ENCODE results near the gene ZC3H6. TPM values are rescaled to one million over a fixed set of nuclear protein-coding genes. Genes with fewer than 3 reads are reported as not detected.

Gene ZC3H6
- total and polyA plus RNA-seq, 2 of the 13 experiments (the other 11 are each of a cell fraction or from before 2014, with no cell fraction given), result 0.71 to 0.93 TPM

DNA sequence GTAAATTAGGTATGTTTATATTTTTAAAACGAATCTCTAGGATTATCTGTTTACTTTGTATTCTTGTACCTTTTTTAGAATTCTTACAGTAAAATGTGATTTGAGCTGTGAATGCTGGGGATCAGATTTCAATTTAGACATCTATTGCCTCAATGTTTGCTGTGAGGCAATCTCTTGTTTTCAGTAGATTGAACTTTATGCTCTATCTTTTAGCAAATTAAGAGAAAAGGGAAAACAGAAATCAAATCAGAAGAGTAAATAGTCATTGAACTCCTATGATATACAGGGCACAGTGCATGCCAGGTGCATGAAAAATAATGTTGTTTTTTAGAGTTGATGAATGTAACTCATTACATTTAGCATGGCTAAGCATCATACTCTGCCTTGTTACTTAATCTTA lies 39.5 kb downstream of the ZC3H6 start (continued):
- TF ChIP-seq, protein P1, sequence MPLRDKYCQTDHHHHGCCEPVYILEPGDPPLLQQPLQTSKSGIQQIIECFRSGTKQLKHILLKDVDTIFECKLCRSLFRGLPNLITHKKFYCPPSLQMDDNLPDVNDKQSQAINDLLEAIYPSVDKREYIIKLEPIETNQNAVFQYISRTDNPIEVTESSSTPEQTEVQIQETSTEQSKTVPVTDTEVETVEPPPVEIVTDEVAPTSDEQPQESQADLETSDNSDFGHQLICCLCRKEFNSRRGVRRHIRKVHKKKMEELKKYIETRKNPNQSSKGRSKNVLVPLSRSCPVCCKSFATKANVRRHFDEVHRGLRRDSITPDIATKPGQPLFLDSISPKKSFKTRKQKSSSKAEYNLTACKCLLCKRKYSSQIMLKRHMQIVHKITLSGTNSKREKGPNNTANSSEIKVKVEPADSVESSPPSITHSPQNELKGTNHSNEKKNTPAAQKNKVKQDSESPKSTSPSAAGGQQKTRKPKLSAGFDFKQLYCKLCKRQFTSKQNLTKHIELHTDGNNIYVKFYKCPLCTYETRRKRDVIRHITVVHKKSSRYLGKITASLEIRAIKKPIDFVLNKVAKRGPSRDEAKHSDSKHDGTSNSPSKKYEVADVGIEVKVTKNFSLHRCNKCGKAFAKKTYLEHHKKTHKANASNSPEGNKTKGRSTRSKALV (CRISPR knock-in tag; IDR thresholded peaks at IDR 0.05), result peak; percentile 69; the same call in 1 of the 2 replicates
- TF ChIP-seq MEF2D (CRISPR knock-in tag; IDR thresholded peaks at IDR 0.05) (peak; percentile 74; the same call in 1 of the 2 replicates), CHD4 (IDR thresholded peaks at IDR 0.05; ENCODE audit: borderline replicate concordance, low read length) (peak; percentile 35; the same call in 1 of the 2 replicates), PHB2 (IDR thresholded peaks at IDR 0.05; ENCODE audit: partially characterized antibody) (no peak), NONO (IDR thresholded peaks at IDR 0.05) (no peak), NONO (CRISPR knock-in tag; conservative IDR thresholded peaks at IDR 0.05) (peak; percentile 63), SIX4 (CRISPR knock-in tag; IDR thresholded peaks at IDR 0.05) (peak; percentile 100), CREM (IDR thresholded peaks at IDR 0.05) (peak; percentile 88), CREM (CRISPR knock-in tag; IDR thresholded peaks at IDR 0.05) (no peak), ZSCAN9 (CRISPR knock-in tag; IDR thresholded peaks at IDR 0.05; ENCODE audit: borderline replicate concordance) (peak; percentile 92)
- TF ChIP-seq, protein P2, sequence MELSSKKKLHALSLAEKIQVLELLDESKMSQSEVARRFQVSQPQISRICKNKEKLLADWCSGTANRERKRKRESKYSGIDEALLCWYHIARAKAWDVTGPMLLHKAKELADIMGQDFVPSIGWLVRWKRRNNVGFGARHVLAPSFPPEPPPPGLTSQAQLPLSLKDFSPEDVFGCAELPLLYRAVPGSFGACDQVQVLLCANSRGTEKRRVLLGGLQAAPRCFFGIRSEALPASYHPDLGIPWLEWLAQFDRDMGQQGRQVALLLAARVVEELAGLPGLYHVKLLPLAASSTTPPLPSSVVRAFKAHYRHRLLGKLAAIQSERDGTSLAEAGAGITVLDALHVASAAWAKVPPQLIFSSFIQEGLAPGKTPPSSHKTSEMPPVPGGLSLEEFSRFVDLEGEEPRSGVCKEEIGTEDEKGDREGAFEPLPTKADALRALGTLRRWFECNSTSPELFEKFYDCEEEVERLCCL (CRISPR knock-in tag; IDR thresholded peaks at IDR 0.05; ENCODE audit: borderline replicate concordance), result no peak
- TF ChIP-seq, protein P3, sequence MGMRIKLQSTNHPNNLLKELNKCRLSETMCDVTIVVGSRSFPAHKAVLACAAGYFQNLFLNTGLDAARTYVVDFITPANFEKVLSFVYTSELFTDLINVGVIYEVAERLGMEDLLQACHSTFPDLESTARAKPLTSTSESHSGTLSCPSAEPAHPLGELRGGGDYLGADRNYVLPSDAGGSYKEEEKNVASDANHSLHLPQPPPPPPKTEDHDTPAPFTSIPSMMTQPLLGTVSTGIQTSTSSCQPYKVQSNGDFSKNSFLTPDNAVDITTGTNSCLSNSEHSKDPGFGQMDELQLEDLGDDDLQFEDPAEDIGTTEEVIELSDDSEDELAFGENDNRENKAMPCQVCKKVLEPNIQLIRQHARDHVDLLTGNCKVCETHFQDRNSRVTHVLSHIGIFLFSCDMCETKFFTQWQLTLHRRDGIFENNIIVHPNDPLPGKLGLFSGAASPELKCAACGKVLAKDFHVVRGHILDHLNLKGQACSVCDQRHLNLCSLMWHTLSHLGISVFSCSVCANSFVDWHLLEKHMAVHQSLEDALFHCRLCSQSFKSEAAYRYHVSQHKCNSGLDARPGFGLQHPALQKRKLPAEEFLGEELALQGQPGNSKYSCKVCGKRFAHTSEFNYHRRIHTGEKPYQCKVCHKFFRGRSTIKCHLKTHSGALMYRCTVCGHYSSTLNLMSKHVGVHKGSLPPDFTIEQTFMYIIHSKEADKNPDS (CRISPR knock-in tag; IDR thresholded peaks at IDR 0.05), result no peak
- TF ChIP-seq, protein P4, sequence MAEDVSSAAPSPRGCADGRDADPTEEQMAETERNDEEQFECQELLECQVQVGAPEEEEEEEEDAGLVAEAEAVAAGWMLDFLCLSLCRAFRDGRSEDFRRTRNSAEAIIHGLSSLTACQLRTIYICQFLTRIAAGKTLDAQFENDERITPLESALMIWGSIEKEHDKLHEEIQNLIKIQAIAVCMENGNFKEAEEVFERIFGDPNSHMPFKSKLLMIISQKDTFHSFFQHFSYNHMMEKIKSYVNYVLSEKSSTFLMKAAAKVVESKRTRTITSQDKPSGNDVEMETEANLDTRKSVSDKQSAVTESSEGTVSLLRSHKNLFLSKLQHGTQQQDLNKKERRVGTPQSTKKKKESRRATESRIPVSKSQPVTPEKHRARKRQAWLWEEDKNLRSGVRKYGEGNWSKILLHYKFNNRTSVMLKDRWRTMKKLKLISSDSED (CRISPR knock-in tag; IDR thresholded peaks at IDR 0.05), result no peak
- TF ChIP-seq, protein P5, sequence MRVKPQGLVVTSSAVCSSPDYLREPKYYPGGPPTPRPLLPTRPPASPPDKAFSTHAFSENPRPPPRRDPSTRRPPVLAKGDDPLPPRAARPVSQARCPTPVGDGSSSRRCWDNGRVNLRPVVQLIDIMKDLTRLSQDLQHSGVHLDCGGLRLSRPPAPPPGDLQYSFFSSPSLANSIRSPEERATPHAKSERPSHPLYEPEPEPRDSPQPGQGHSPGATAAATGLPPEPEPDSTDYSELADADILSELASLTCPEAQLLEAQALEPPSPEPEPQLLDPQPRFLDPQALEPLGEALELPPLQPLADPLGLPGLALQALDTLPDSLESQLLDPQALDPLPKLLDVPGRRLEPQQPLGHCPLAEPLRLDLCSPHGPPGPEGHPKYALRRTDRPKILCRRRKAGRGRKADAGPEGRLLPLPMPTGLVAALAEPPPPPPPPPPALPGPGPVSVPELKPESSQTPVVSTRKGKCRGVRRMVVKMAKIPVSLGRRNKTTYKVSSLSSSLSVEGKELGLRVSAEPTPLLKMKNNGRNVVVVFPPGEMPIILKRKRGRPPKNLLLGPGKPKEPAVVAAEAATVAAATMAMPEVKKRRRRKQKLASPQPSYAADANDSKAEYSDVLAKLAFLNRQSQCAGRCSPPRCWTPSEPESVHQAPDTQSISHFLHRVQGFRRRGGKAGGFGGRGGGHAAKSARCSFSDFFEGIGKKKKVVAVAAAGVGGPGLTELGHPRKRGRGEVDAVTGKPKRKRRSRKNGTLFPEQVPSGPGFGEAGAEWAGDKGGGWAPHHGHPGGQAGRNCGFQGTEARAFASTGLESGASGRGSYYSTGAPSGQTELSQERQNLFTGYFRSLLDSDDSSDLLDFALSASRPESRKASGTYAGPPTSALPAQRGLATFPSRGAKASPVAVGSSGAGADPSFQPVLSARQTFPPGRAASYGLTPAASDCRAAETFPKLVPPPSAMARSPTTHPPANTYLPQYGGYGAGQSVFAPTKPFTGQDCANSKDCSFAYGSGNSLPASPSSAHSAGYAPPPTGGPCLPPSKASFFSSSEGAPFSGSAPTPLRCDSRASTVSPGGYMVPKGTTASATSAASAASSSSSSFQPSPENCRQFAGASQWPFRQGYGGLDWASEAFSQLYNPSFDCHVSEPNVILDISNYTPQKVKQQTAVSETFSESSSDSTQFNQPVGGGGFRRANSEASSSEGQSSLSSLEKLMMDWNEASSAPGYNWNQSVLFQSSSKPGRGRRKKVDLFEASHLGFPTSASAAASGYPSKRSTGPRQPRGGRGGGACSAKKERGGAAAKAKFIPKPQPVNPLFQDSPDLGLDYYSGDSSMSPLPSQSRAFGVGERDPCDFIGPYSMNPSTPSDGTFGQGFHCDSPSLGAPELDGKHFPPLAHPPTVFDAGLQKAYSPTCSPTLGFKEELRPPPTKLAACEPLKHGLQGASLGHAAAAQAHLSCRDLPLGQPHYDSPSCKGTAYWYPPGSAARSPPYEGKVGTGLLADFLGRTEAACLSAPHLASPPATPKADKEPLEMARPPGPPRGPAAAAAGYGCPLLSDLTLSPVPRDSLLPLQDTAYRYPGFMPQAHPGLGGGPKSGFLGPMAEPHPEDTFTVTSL (CRISPR knock-in tag; IDR thresholded peaks at IDR 0.05; ENCODE audit: borderline replicate concordance), result peak; percentile 99; the same call in 1 of the 2 replicates
